Stromal cell of bone marrow (primary cell): Measurements from ENCODE around the gene CALU.

Experiments used
- DNase-seq: peaks from one replicate; pipeline ENCODE4 v3.0.0-alpha.2; 2012; ENCODE audit warnings: low read depth

Gene CALU

GRCh38 chr7:128725531-128725930 is 13.6 kb upstream of the CALU start:
- DNase-seq: no peak

GRCh38 chr7:128726059-128726736 is 13.0 kb upstream of the CALU start:
- DNase-seq: no peak

- DNase-seq: no peak
Measured at GRCh38 chr7:128726737-128727072, 12.5 kb upstream of the CALU start.

- DNase-seq: no peak
Measured at GRCh38 chr7:128727239-128727638, 11.9 kb upstream of the CALU start.

- DNase-seq: no peak
Measured at GRCh38 chr7:128728598-128728997, 10.6 kb upstream of the CALU start.

GRCh38 chr7:128729494-128729893 is 9.7 kb upstream of the CALU start:
- no peak for DNase-seq

GRCh38 chr7:128731184-128731583 is 8.0 kb upstream of the CALU start:
- no peak for DNase-seq

- no peak for DNase-seq
Measured at GRCh38 chr7:128732521-128733277, 6.5 kb upstream of the CALU start.

GRCh38 chr7:128733278-128733645 is 5.9 kb upstream of the CALU start:
- DNase-seq: no peak

- DNase-seq: no peak
Measured at GRCh38 chr7:128734890-128735289, 4.3 kb upstream of the CALU start.

GRCh38 chr7:128735436-128735835 is 3.7 kb upstream of the CALU start:
- no peak for DNase-seq

GRCh38 chr7:128737441-128737840 is 1.7 kb upstream of the CALU start:
- DNase-seq: no peak

- peak; percentile 63 for DNase-seq
Measured at GRCh38 chr7:128737867-128738385, 1.2 kb upstream of the CALU start.

- peak; percentile 36 for DNase-seq
Measured at GRCh38 chr7:128738570-128739047, 550 bp upstream of the CALU start.

- no peak for DNase-seq
Measured at GRCh38 chr7:128739990-128740682, 977 bp downstream of the CALU start.

- no peak for DNase-seq
Measured at GRCh38 chr7:128740996-128741395, 1.8 kb downstream of the CALU start.

GRCh38 chr7:128741491-128741890 is 2.3 kb downstream of the CALU start:
- DNase-seq: no peak

GRCh38 chr7:128742206-128742605 is 3.0 kb downstream of the CALU start:
- peak; percentile 68 for DNase-seq

- no peak for DNase-seq
Measured at GRCh38 chr7:128743112-128743772, 4.1 kb downstream of the CALU start.

- DNase-seq: no peak
Measured at GRCh38 chr7:128744366-128744905, 5.3 kb downstream of the CALU start.

GRCh38 chr7:128745706-128746105 is 6.5 kb downstream of the CALU start:
- DNase-seq: no peak
